HG03354 (cell line): ENCODE measurements around the gene LRCH4.
A peak's percentile ranks its signal among the peaks of the same experiment; 100 is the strongest.

ENCODE experiments used
- ATAC-seq: cut with Tn5 transposase; IDR thresholded peaks from one replicate; pipeline ENCODE4 v1.9.1; 2021; ENCODE audit warnings: mild to moderate bottlenecking; ENCODE audit not compliant: unreplicated experiment, poor library complexity, severe bottlenecking

Gene LRCH4, protein sequence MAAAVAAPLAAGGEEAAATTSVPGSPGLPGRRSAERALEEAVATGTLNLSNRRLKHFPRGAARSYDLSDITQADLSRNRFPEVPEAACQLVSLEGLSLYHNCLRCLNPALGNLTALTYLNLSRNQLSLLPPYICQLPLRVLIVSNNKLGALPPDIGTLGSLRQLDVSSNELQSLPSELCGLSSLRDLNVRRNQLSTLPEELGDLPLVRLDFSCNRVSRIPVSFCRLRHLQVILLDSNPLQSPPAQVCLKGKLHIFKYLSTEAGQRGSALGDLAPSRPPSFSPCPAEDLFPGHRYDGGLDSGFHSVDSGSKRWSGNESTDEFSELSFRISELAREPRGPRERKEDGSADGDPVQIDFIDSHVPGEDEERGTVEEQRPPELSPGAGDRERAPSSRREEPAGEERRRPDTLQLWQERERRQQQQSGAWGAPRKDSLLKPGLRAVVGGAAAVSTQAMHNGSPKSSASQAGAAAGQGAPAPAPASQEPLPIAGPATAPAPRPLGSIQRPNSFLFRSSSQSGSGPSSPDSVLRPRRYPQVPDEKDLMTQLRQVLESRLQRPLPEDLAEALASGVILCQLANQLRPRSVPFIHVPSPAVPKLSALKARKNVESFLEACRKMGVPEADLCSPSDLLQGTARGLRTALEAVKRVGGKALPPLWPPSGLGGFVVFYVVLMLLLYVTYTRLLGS

DNA sequence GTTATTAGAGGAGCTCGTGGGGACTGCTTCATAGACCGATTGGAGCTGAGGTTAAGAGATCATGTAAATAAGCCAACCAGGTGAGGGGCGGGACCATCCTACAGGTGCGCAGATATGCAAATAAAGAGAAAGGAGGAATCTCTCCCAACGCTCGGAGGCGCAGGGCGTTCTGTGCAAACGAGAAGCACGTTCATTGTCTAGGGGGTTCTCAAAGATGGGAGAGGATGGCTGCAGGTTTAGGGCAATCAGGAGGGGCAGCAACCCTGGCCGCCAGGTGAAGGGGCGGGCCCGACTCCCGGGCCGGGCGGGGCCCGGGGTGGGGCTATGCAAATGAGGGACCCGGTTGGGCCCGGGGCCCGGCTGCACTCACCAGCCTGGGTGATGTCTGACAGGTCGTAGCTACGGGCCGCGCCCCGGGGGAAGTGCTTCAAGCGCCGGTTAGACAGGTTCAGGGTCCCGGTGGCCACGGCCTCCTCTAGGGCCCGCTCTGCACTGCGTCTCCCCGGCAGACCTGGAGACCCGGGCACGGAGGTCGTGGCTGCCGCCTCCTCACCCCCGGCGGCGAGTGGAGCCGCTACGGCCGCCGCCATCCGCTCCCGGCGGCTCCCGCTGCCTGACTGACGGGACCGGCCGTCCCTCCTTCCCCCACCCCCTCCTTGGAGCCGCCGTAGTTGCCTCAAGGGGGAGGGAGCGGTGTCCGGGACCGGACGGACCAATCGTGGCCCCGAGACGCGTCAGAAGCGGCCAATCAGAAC, at the start of gene LRCH4:
TSS of gene LRCH4 (minus strand) at position 619 of the 755 bp plus-strand sequence. CDS start at position 590, 29 bp downstream.
- peak; percentile 30 for ATAC-seq

DNA sequence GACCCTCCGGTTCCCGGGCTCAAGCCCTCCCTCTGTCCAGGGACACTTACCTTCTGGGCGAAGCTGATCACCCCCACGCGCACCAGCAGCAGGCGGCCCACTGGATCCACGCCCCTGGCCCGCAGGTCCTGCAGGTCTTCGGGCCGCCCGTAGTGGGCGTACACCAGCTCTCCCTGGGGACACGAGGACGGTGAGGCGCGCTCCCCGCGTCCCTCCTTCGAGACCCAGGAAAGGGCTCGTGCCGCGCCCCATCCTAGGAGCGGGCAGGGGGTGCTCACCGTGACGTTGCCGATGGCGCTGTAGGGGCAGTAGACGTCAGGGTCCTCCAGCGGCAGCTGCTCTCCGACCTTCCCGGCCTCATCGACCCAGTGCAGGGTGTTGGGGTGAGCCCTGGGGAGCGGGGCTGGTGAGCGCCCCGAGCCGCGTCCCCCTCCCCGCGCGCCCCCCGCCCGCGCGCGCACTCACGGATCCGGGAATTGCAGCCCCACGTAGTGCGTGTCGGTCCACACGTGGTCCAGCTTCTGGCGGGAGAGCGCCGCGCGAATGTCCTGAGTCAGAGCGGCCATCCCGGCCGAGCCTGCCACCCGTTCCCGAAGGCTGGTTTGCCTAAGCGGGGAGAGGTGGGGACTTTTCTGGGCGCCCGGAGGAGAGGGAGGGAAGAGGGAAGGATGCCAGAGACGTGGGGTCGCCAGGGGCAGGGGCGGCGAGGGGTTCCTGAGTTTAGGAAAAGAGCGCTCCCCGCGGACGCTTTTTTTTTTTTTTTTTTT, 47.2 kb upstream of the LRCH4 start:
- ATAC-seq: no peak

DNA sequence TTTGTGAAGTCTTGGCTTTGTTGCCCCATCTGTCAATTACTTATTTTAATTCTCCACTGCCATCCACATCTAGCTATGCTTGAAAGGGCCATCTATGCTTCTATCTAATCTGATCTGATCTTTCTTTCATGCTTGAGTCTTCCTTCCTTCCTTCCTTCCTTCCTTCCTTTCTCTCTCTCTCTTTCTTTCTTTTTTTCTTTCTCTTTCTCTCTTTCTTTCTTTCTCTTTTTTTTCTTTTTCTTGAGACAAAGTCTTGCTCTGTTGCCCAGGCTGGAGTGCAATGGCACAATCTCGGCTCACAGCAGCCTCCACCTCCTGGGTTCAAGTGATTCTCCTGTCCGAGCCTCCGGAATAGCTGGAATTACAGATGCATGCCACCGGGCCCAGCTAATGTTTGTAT, 44.1 kb upstream of the LRCH4 start:
- no peak for ATAC-seq

DNA sequence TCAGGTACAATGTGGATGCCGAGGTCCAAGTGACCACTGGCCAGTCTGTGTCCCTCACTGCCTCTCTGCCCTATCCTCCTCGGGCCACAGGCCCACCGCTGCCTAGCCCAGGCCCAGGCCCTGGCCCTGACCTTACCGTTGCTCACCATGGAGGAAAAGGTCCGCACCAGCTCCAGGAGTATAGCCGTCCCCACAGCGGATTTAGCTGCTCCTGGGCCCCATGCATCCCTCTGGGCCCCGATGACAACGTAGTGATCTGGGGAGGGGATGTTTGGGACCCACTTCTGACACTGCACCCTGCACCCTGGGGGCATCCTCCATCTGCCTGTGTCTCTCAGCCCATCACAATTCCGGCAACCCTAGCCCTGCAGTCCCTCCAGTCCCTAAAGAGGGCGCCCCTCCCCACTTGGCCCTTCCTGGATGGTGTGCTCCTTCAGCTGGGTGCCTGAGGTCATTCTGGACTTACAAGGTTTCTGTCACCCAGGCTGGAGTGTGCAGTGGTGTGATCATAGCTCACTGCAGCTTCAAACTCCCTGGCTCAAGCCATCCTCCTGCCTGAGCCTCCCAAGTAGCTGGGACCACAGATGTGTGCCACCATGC, 43.3 kb upstream of the LRCH4 start:
- no peak for ATAC-seq

DNA sequence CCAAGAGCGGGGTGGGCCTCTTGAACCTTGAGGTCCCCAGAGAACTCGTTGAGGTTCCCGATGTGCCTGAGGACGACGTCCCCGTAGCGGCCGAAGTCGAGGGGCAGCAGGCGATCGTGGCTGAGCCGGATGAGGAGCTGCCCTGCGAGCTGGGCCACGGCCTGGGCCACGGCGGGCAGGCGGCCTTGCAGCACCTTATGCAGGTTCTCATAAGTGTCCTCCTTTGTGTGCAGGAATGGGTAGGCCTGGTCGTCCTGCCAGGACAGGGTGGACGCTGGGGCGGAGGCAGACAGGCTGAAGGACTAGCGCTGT, 41.3 kb upstream of the LRCH4 start:
- no peak for ATAC-seq

DNA sequence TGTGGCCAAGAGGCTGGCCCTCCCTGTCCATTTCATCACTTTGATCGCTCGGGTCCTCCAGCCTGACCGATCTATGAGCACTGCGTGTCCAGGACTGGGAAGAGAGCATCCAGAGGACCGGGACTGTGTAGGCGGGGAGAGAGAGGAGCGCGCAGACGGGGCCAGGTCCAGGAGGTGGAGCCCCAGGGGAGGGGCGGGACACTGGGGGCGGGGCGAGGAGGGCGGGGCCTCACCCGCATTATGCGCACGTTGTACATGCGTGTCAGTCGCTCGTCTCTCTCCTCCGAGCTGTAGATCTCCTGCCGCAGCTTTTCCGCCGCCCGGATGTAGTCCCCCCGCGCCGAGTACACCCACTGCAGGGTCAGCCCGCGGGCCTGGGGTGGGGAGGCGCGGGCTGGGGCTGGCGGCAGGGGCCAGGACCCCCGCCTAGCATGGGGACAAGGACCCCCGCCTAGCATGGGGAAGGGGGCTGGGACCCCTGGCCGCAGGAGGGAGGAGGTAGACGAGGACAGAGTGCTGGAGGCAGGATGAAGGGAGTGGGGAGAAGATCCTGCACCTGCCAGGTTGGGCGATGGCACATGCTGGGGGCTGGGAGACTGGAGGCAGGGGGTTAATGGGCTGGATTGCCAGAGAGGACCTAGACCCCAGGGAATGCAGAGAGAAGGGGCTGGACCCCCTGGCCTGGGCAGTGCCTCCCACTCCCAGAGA, 40.8 kb upstream of the LRCH4 start:
- peak; percentile 88 for ATAC-seq

DNA sequence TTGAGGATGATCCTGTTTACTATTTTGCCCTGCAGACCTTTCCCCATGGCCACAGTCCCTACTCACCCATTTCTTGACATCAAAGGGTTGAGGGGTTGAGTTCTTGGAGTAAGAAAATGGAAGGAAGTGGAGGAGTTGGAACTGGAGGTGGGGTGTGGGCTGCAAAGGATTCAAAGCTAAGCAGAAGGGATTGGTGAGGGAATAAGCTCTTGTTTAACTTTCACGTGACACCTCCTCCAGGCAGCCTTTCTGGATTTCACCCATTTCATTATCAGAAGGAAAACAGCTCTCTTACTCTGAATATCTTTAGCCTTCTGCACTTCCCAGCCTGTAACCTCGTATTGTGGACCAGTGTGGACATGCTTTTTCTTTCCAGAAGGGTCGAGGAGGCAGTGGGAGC, 40.1 kb upstream of the LRCH4 start:
- no peak for ATAC-seq

DNA sequence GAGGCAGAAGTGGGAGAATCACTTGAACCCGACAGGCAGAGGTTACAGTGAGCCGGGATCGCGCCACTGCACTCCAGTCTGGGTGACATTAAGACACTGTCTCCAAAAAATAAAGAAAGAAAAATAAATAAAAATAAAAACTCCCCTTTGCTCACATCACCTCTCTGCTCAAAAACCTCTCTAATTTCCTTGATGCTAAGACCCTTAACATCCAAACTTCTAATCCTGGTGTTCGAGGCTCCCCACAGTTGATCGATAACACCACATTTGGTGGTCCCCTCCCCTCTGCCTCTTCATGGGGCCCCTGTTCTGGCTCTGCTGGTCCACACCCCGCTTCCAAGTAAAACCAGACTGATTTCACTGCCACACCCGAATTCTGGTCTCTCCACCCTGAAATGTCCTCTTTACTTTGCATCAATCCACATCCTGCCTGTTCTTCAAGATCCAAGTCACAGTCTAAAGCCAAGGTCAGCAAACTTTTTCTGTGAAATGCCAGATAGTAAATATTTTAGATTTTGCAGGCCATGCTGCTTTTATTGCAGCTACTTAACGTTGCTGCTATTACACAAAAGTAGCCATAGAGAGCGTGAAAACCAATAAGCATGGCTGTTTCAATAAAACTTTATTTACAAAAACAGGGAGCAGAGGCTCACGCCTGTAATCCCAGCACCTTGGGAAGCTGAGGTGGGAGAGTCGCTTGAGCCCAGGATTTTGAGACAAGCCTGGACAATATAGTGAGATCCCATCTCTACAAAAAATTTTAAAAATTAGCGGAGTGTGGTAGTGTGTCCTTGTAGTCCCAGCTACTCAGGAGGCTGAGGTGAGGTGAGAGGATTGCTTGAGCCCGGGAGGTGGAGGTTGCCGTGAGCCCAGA, 38.3 kb upstream of the LRCH4 start:
- no peak for ATAC-seq

DNA sequence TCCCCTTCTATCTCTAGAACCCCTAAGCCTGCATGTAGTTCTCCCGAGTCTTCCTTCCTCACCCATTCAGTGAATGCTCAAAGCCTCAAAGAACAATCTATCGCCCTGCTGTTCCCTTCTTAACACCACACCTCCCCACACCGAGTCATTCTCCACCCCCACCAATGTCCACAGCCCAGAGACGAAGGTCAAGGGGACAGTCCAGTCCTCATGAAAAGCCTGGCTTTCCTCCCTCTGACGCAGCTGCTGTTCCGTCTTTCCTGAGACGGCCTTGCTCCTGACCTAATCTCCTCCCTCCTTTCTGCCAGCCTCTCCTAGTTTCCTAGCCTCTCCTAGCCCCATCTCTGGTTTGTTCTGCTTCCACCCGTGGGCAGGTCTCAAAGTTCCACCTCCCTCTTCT, 35.6 kb upstream of the LRCH4 start:
- ATAC-seq: no peak

DNA sequence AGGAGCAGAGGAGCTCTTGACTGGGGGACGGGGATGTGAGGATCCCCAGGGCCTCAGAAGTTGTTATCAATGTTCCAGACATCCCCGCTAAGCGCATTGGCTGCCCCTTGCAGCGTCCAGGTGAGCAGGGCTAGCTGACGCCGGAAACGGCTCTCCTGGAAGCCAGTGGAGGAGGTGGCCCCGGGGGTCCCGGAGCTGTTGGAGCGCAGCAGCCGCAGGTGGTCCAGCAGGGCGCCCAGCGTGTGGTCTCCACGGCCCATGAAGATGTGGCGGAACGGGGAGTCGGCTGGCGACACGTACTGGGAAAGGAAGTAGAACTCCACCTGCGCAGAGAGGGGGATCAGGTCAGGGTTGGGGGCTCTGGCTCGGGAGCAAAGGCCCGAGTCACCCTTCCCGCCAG, 34.9 kb upstream of the LRCH4 start:
- no peak for ATAC-seq

DNA sequence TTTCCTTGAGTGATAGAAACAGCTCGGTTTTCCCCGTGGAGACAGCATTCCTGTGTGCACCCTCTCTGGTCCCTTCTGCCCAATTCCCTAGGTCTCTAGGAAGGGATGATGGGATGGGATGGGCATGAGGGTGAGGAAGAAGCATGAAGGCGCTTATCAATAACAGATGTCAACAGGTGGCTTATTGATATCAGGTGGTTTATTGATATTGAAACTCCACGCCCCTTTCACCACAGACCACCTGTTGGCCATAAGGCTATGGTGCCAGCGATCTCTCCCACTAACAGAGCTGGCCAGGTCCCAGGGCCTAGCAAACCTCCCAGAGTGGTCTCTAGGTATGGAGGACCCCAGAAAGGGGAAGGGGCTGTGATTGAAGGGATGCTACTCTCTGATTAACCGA, 34.3 kb upstream of the LRCH4 start:
- no peak for ATAC-seq

DNA sequence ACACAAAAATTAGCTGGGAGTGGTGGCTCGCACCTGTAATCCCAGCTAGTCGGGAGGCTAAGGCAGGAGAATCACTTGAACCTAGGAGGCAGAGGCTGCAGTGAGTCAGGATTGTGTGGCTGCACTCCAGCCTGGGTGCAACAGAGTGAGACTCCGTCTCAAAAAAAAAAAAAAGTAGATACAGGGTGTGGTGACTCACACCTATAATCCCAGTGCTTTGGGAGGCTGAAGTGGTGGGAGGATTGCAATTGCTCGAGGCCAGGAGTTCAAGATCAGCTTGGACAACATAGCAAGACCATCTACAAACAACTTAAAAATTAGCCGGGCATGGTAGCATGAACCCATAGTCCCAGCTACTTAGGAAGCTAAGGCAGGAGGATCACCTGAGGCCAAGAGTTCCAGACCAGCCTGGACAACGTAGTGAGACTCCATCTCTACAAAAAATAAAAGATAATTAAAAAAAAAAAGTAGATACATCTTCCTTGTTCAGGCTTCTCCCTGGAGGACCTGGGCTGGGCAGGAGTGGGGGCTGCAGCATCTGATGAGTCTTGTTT, 28.5 kb upstream of the LRCH4 start:
- ATAC-seq: no peak

DNA sequence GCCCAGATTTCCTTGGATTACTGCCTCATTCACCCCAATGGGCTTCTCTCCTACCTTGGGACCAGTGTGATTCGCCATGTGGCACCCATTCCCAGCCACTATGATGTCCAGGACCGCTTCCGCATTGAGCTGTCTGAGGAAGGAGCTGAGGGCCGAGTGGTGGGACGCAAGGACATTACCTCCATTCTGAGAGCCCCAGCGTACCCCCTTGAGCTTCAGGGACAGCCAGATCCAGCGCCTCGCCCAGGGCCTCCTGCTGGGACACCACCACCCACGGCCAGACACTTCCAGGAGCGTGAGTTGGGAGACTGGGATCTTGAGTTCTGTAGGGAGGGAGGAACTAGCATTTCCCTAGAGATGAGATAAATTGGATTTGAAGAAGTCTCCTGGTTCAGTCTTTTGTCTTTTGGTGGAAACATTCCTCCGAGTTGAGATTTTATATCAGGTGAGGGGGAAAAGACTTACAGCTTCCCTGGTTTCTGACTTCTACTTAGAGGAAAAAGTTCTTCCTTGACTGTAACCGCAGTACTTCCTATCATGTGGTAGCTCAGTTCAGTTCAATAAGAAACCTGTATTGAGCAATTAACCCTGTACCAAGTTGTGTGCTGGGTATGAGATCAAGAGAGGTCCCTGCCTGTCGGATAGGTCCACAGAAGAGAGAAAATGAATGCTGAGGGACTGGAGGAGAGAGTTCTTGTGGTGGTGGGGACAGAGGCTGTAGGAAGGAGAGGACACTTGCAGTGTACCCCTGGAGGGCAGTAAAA, 27.7 kb upstream of the LRCH4 start:
- ATAC-seq: no peak

DNA sequence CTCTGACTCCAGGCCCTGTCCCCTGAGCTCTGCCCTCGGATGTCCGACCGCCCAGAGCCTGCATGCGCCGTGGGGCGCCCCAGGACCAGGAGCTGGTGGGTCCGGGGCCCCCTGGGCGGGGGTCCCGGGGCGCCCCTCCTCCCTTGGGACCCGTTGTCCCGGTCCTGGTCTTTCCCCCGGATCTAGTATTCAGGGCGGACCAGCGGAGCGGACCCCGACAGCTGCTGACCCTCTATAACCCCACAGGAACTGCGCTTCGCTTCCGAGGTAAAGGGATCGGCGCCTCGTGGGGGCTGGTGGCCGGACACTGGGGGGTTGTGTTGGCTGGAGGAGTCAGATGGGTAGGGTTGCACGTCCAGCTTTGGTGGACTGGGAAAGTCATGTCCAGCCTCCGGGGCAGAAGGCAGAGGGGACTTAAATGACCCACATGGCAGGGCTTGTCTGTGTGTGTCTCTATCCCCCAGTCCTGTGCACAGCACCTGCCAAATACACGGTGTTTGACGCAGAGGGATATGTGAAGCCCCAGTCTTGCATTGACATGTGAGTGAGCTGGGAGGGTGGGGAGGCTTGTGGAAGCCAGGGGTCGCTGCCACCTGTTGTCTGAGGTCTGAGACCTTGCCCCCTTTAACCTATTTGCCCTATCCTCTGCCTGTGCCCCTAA, 26.9 kb upstream of the LRCH4 start:
- no peak for ATAC-seq

DNA sequence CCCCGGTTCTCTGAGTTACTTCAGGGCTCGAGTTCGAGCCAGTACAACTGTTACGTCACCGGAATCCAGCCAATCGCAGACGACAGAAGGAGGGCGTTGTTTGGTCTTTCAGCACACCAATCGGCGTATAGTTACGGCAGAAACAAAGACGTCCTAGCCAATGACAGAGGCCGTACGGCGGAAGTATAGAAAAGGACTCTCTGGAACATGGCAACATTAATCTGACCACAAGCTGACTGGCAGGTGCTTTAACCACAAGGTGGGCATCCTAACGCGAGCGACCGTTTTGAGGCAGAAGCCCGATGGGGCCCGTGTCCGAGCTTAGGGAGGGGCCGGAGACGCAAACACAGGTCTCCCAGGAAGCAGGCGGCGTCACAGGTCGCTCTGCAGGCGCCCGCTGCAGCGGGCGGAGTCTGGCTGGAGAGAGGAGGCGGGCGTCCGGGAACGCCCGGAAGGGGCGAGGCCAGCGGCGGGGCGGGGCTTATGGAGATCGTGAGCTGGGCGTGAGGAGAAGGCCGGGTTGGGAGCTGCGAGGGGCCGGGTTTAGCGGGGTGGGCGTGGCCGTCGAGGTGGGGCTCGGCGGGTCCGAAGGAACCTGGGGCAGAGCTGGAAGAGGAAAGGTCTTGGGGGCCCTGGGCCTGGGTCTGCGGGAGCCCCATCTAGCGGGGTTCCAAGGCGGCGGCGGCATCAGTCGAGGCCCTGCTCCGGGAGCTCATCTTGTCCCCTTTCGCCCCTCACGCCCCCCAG, 26.2 kb upstream of the LRCH4 start, which contains the start of gene MOSPD3:
TSS of gene MOSPD3 (plus strand) at position 558 of the 747 bp plus-strand sequence. CDS start 252 bp downstream, outside the sequence.
- ATAC-seq: peak; percentile 92

DNA sequence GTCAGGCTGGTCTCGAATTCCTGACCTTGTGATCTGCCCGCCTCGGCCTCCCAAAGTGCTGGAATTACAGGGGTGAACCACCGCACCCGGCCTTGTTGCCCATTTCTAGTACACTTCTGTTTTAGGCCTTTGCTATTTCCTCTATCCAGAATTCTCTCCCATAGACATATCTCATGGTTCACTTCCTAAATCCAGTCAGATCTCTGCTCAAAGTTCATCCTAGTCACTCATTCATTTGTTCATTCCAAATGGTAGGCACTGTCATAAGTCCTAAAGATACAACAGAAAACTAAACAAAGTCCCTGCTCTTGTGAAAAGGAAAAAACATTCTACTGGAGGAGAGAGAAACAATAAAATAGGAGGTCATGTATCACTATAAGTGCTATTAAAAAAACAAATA, 24.0 kb upstream of the LRCH4 start:
- ATAC-seq: no peak
